ENCODE results near the gene UNC119.

UNC119 gene

GRCh38 chr17:28552176-28552999, at the start of gene UNC119:
UNC119 (minus strand) TSS chr17:28552624; CDS start chr17:28552557, 67 bp downstream.
- DNase-seq (ENCODE audit: low spot score): peak; percentile 93
- ChIA-PET CTCF (no interaction called here), POLR2A (ENCODE audit: low non-redundant PET) (no interaction called here)
- TF ChIP-seq, protein P1, sequence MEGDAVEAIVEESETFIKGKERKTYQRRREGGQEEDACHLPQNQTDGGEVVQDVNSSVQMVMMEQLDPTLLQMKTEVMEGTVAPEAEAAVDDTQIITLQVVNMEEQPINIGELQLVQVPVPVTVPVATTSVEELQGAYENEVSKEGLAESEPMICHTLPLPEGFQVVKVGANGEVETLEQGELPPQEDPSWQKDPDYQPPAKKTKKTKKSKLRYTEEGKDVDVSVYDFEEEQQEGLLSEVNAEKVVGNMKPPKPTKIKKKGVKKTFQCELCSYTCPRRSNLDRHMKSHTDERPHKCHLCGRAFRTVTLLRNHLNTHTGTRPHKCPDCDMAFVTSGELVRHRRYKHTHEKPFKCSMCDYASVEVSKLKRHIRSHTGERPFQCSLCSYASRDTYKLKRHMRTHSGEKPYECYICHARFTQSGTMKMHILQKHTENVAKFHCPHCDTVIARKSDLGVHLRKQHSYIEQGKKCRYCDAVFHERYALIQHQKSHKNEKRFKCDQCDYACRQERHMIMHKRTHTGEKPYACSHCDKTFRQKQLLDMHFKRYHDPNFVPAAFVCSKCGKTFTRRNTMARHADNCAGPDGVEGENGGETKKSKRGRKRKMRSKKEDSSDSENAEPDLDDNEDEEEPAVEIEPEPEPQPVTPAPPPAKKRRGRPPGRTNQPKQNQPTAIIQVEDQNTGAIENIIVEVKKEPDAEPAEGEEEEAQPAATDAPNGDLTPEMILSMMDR (conservative IDR thresholded peaks at IDR 0.05; ENCODE audit: low read depth): no peak
- peak within 1 kb of the TSS; percentile 49 for H3K27ac ChIP-seq

GRCh38 chr17:28599311-28600184, 47.1 kb upstream of the UNC119 start:
- DNase-seq (ENCODE audit: low spot score): peak; percentile 59
- POLR2A ChIA-PET (ENCODE audit: low non-redundant PET): no interaction called here
- H3K27ac ChIP-seq: peak overlapping the region; percentile 95
- TF ChIP-seq, protein P1 (conservative IDR thresholded peaks at IDR 0.05; ENCODE audit: low read depth): no peak
- CTCF ChIA-PET: interaction anchor here (0.7 to 1.4 kb wide), 2 partner anchors 14 to 17 kb away, joined by 3 to 5 read pairs; partner anchors contain the start of gene RSKR

DNA sequence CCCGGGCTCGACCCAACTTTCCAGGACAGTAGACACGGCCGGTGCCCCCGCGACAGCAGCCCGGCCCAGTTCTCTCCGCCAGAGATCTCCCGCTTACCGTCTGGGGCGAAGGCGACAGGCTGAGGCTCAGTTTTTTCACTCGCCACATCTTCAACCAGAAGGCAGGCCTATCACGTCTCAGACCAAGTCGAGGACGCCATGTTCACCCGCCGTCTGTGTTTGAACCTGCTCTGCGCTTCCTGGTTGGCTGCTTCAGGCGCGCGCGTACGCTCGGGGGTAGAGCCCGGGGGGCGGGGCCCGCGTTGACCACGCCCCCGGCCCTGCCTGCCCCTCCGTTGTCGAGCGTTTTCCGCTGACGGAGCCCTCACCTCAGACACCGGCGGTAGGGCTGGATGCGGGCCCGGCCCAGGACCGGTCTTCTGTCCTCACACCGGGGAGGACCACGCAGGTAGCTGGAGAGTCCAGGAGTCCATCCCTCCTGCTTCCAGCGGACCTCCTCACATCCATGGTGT, 46.4 kb upstream of the UNC119 start, which contains the start of gene SPAG5:
Gene SPAG5, minus strand, starts transcription at position 227 of the 512 bp plus-strand sequence. Its CDS starts 79 bp downstream, at position 148.
- DNase-seq (ENCODE audit: low spot score): peak; percentile 98
- TF ChIP-seq, protein P1 (conservative IDR thresholded peaks at IDR 0.05; ENCODE audit: low read depth): no peak
- ChIA-PET CTCF (interaction anchor here (1.4 kb wide), 1 partner anchor 14 kb away, joined by 5 read pairs; the partner anchor contains the start of gene RSKR), POLR2A (ENCODE audit: low non-redundant PET) (no interaction called here)
- peak within 1 kb of the TSS; percentile 95 for H3K27ac ChIP-seq

GRCh38 chr17:28598389-28598788, 46.0 kb upstream of the UNC119 start:
- H3K27ac ChIP-seq: peak overlapping the region; percentile 95
- DNase-seq (ENCODE audit: low spot score): no peak
- TF ChIP-seq, protein P1 (conservative IDR thresholded peaks at IDR 0.05; ENCODE audit: low read depth): no peak
- ChIA-PET CTCF (interaction anchor here (0.6 kb wide), 1 partner anchor 213 kb away, joined by 3 read pairs; no protein-coding TSS in a partner anchor), POLR2A (ENCODE audit: low non-redundant PET) (no interaction called here)

DNA sequence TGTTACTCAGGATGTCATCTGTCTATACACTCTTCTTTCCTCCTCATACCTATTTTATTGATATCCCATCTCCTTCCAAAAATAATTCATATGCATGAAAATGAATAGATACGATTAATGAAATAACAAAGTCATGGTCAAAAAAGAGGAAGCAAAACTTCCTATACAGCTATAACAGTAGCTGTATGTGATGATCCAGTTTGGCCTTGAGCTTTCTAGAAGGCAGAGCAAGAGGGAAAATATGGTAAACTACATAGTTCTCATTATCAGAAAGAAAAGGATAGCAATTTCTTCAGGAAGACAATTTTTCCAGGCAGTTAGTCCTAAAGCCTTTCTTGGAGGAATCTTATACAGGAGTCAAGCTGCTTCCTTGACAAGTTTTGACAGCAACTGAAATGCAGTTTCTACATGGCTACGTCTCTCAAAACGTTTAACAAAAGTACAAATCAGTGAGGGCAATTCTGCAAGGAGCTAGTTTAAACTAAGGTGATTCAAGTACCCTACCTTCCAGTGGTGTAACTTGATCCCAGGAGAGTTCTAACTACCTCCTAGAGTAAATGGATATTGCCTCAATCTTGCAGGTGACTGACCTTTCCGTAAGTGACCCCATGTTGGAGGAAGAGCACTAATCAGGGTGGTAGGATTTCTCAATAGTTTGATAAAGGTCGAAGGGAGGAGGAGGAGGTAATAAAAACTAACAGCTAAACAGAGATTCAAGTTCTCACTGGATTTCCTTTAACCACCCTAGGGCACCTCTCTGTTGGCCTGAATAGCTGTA, 45.4 kb upstream of the UNC119 start:
- ChIA-PET POLR2A (ENCODE audit: low non-redundant PET) (no interaction called here), CTCF (interaction anchor here (0.6 kb wide), 1 partner anchor 214 kb away, joined by 3 read pairs; no protein-coding TSS in a partner anchor)
- no peak for DNase-seq (ENCODE audit: low spot score)
- TF ChIP-seq, protein P1 (conservative IDR thresholded peaks at IDR 0.05; ENCODE audit: low read depth): no peak
- H3K27ac ChIP-seq: peak overlapping the region; percentile 95
